T-cell (primary cell): Measurements from ENCODE around the gene CNIH2. TPM values are rescaled to one million over a fixed set of nuclear protein-coding genes. Genes with fewer than 3 reads are reported as not detected.

Source experiments
- ATAC-seq, 4 experiments: fragments of 200-7000 bp in 3 of 4; fragments of 150-1000 bp in 1 of 4; cut with Tn5 transposase; replicated peaks in 1 of 4; 1 replicate in 3 of 4; 2 replicates in 1 of 4; pipeline ENCODE4 v1.10.0; 2021; ENCODE audit warnings: moderate library complexity in 3 of 4, mild to moderate bottlenecking in 2 of 4, moderate number of reproducible peaks in 1 of 4
- CTCF ChIA-PET, 2 donors: fragments of 300-600 bp; sonication (Branson Sonifier 250); formaldehyde crosslinking; loops; one replicate each; lab custom pipeline; 2022; ENCODE audit warnings: antibody characterized with exemption in 2 of 2; lab: Charles Lee
- POLR2A ChIA-PET, 2 donors: fragments of 300-600 bp; sonication (Branson Sonifier 250); formaldehyde crosslinking; loops; one replicate each; lab custom pipeline; 2022; ENCODE audit warnings: antibody characterized with exemption in 2 of 2; lab: Charles Lee
- DNase-seq, 35 experiments: peaks; one replicate each; pipeline versions ENCODE4 v3.0.0 to v3.0.0-alpha.2; 2013 to 2023
- H3K27ac ChIP-seq: one replicate; pipeline ENCODE4 v1.5.1; 2013; ENCODE audit warnings: low read length
- H3K27me3 ChIP-seq, 2 experiments: replicated peaks in 1 of 2; 1 replicate in 1 of 2; 2 replicates in 1 of 2; pipeline versions ENCODE4 v1.6.1 to v1.7.0; 2013; ENCODE audit warnings: low read length in 1 of 2, mixed read lengths in 1 of 2; ENCODE audit not compliant: control insufficient read depth in 2 of 2, insufficient read depth in 2 of 2; ENCODE audit errors: extremely low read depth in 1 of 2
- H3K36me3 ChIP-seq, 2 donors: 1 replicate in 1 of 2; 2 replicates in 1 of 2; pipeline versions ENCODE4 v1.6.1 to v1.7.0; 2013; ENCODE audit warnings: low read length in 1 of 2; ENCODE audit not compliant: control insufficient read depth in 2 of 2, insufficient read depth in 1 of 2; ENCODE audit errors: extremely low read depth in 1 of 2
- H3K4me1 ChIP-seq, 2 experiments: 1 replicate in 1 of 2; 2 replicates in 1 of 2; pipeline versions ENCODE4 v1.6.1 to v1.7.0; 2013; ENCODE audit warnings: low read length in 2 of 2, mixed read lengths in 1 of 2; ENCODE audit not compliant: insufficient read depth in 2 of 2, control insufficient read depth in 1 of 2; ENCODE audit errors: extremely low read depth in 1 of 2
- H3K4me3 ChIP-seq, 2 donors: 1 replicate in 1 of 2; 2 replicates in 1 of 2; pipeline versions ENCODE4 v1.5.1 to v1.7.0; 2013; ENCODE audit warnings: mild to moderate bottlenecking in 2 of 2, low read length in 1 of 2, moderate library complexity in 1 of 2; ENCODE audit not compliant: control insufficient read depth in 1 of 2; ENCODE audit errors: extremely low read depth in 1 of 2
- H3K9me3 ChIP-seq: 2 replicates; pipeline ENCODE4 v1.7.0; 2013
- H3K27ac Mint-ChIP-seq, 2 donors: one replicate each; pipeline ENCODE4 v1.8.0; 2020 to 2021; ENCODE audit warnings: mild to moderate bottlenecking in 2 of 2, mixed read lengths in 2 of 2
- H3K27me3 Mint-ChIP-seq, 2 donors: one replicate each; pipeline ENCODE4 v1.8.0; 2021 to 2022; ENCODE audit warnings: mixed read lengths in 2 of 2
- H3K36me3 Mint-ChIP-seq: one replicate; pipeline ENCODE4 v1.8.0; 2021; ENCODE audit warnings: mixed read lengths
- H3K4me1 Mint-ChIP-seq, 3 donors: one replicate each; pipeline ENCODE4 v1.8.0; 2020 to 2022; ENCODE audit warnings: mixed read lengths in 3 of 3, mild to moderate bottlenecking in 1 of 3
- H3K4me3 Mint-ChIP-seq, 3 donors: one replicate each; pipeline ENCODE4 v1.8.0; 2020 to 2022; ENCODE audit warnings: mild to moderate bottlenecking in 3 of 3, mixed read lengths in 3 of 3, moderate library complexity in 3 of 3
- H3K9me3 Mint-ChIP-seq, 3 donors: one replicate each; pipeline ENCODE4 v1.8.0; 2020 to 2022; ENCODE audit warnings: mixed read lengths in 3 of 3
- whole genome bisulfite sequencing: methylation state at CpG from one replicate; pipeline ENCODE4 v1.1.5; 2013; ENCODE audit warnings: missing lambda C conversion rate; ENCODE audit not compliant: insufficient coverage; 5-methylcytosine and 5-hydroxymethylcytosine counted together
- total RNA-seq, 35 experiments: library from RNA in 6 of 35; stranded (reverse) in 6 of 35; fragments of 120-200 nt in 1 of 35; gene quantifications; one replicate each; pipeline versions ENCODE4 v1.2.1 to v1.2.4 and lab custom pipeline; 2013 to 2026

CNIH2 gene
- total RNA-seq, 5 donors from 2014 or later (not counting 1 experiment from before 2014, with no cell fraction given) = 1.9 to 9.9 (median 2.7) TPM

DNA sequence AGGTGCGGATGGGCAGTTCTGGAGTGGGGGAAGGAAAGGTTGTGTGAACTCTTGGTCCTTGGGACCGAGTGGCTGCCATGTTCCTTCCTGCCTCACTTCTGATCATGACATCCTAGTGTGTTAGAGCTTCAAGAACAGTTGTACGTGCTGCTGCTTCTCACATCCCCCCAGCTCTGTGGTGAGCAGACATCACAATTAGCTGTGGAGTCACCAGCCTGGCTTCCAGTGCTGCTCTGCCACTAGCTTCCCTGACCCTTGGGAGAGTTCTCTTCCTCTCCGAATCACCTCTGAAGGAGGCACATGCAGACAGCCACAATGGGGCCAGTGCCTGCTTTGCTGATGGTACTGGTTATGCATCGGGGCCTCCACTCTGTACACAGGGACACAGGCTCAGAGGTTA is 15.8 kb upstream of the CNIH2 start:
- H3K4me1 ChIP-seq = peaks cover 3 to 24% of the 10 kb centered on the region in 2 experiments
- no peak for ATAC-seq
- POLR2A ChIA-PET = interaction anchor here in 1 of 2 donors (0.5 kb wide), 1 partner anchor 206 kb away, joined by 3 read pairs; no protein-coding TSS in a partner anchor
- H3K4me3 ChIP-seq = no peak overlapping the region
- H3K9me3 Mint-ChIP-seq = no peaks in the 10 kb centered on the region
- peaks cover 14% of the 10 kb centered on the region for H3K36me3 Mint-ChIP-seq
- CTCF ChIA-PET = interaction anchor here in 1 of 2 donors (1.3 kb wide), 1 partner anchor 18 kb away, joined by 5 read pairs; no protein-coding TSS in a partner anchor
- peaks cover 19 to 60% of the 10 kb centered on the region in 2 donors for H3K36me3 ChIP-seq
- DNase-seq = no peak
- H3K27ac Mint-ChIP-seq = no peak overlapping the region
- peaks cover 19% of the 10 kb centered on the region in 3 donors for H3K4me1 Mint-ChIP-seq
- no peaks in the 10 kb centered on the region for H3K27me3 ChIP-seq
- H3K27me3 Mint-ChIP-seq = no peaks in the 10 kb centered on the region
- H3K9me3 ChIP-seq = no peaks in the 10 kb centered on the region
- no peak overlapping the region for H3K4me3 Mint-ChIP-seq
- H3K27ac ChIP-seq = no peak overlapping the region
- WGBS = 98% methylated on average over 5 of the region's 5 CpGs

DNA sequence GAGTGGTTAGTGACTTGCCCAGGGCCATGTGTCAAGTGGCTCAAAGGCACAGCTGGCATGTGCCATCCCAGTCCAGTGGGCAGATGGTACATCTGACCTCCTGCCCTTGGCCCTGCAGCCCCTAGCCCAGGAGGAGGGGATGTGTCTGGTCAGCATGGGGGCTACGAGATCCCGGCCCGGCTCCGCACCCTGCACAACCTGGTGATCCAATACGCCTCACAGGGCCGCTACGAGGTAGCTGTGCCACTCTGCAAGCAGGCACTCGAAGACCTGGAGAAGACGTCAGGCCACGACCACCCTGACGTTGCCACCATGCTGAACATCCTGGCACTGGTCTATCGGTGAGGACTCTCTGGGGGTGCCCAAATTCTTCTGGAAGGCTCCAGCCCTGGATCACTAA is 15.3 kb upstream of the CNIH2 start:
- Histone ChIP-seq H3K36me3 (peaks cover 19 to 60% of the 10 kb centered on the region in 2 donors), H3K4me1 (peaks cover 3 to 27% of the 10 kb centered on the region in 2 experiments), H3K4me3 (no peak overlapping the region), H3K9me3 (no peaks in the 10 kb centered on the region), H3K27ac (no peak overlapping the region), H3K27me3 (no peaks in the 10 kb centered on the region)
- Mint-ChIP-seq H3K4me1 (peaks cover 21 to 22% (median 21%) of the 10 kb centered on the region in 3 donors), H3K9me3 (no peaks in the 10 kb centered on the region), H3K4me3 (no peak overlapping the region), H3K27ac (no peak overlapping the region), H3K27me3 (no peaks in the 10 kb centered on the region), H3K36me3 (peaks cover 14% of the 10 kb centered on the region)
- ChIA-PET POLR2A (interaction anchor here in 1 of 2 donors (0.5 kb wide), 1 partner anchor 206 kb away, joined by 3 read pairs; no protein-coding TSS in a partner anchor), CTCF (interaction anchor here in 1 of 2 donors (1.3 kb wide), 1 partner anchor 18 kb away, joined by 5 read pairs; no protein-coding TSS in a partner anchor)
- WGBS = 93% methylated on average over 12 of the region's 12 CpGs
- DNase-seq (no peak), ATAC-seq (no peak)

DNA sequence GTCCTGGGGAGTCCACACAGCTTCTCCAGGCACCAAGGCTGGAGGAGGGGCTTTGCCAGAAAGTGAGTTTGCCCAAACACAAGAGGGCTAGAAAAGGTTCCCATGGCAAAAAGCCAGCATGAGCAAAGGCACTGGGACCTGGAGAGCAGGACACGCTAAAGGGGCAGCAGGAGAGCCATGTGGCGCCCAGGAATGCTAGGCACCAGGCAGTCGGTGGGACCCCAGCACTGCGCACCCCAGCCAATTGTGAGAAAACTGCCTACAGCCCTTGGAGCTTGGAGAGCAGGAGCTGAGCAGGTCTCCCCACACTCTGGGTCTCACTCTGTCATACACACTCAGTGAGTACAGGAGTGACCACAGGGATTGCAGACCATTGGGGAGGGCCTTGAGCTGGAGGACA is 14.7 kb upstream of the CNIH2 start:
- peaks cover 26 to 28% (median 27%) of the 10 kb centered on the region in 3 donors for H3K4me1 Mint-ChIP-seq
- H3K36me3 ChIP-seq = peaks cover 19 to 60% of the 10 kb centered on the region in 2 donors
- DNase-seq = no peak
- no peaks in the 10 kb centered on the region for H3K27me3 Mint-ChIP-seq
- ATAC-seq = no peak
- no peaks in the 10 kb centered on the region for H3K9me3 Mint-ChIP-seq
- H3K4me1 ChIP-seq = peaks cover 3 to 29% of the 10 kb centered on the region in 2 experiments
- H3K9me3 ChIP-seq = no peaks in the 10 kb centered on the region
- no peak overlapping the region for H3K27ac Mint-ChIP-seq
- H3K4me3 Mint-ChIP-seq = no peak overlapping the region
- H3K4me3 ChIP-seq = no peak overlapping the region
- ChIA-PET POLR2A (no interaction called here), CTCF (no interaction called here)
- H3K27ac ChIP-seq = no peak overlapping the region
- 95% methylated on average over 4 of the region's 4 CpGs for WGBS
- no peaks in the 10 kb centered on the region for H3K27me3 ChIP-seq
- H3K36me3 Mint-ChIP-seq = peaks cover 14% of the 10 kb centered on the region

GRCh38 chr11:66263785-66264184 is 14.2 kb upstream of the CNIH2 start:
- Histone ChIP-seq H3K27me3 (no peaks in the 10 kb centered on the region), H3K4me1 (peaks cover 0 to 24% of the 10 kb centered on the region in 2 experiments), H3K4me3 (no peak overlapping the region), H3K9me3 (no peaks in the 10 kb centered on the region), H3K27ac (no peak overlapping the region), H3K36me3 (peaks cover 19 to 60% of the 10 kb centered on the region in 2 donors)
- H3K36me3 Mint-ChIP-seq = peaks cover 14% of the 10 kb centered on the region
- DNase-seq = no peak
- WGBS = 97% methylated on average over 7 of the region's 10 CpGs
- no peak overlapping the region for H3K4me3 Mint-ChIP-seq
- no peak for ATAC-seq
- H3K9me3 Mint-ChIP-seq = no peaks in the 10 kb centered on the region
- no peak overlapping the region for H3K27ac Mint-ChIP-seq
- H3K4me1 Mint-ChIP-seq = peaks cover 23 to 24% (median 23%) of the 10 kb centered on the region in 3 donors
- POLR2A ChIA-PET = no interaction called here
- no peaks in the 10 kb centered on the region for H3K27me3 Mint-ChIP-seq
- CTCF ChIA-PET = no interaction called here

DNA sequence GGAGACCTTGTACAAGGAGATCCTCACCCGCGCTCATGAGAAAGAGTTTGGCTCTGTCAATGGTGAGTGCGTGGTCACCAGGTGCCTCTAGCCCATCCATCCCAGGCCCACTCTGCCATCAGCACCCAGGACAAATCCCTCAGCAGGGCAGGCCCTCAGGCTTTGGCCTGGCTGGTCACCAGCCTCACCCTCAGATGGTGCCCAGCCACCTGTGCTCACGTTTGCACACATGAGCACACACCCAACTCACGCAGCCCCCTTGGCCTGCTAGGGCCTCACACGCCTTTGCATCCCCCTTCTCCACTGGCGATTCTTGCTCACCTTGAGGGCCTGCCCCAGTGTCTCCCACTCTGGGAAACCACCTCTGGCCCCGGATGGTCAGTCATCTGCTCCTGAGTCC is 13.6 kb upstream of the CNIH2 start:
- Mint-ChIP-seq H3K36me3 (peaks cover 10% of the 10 kb centered on the region), H3K27me3 (no peaks in the 10 kb centered on the region), H3K27ac (no peak overlapping the region), H3K4me1 (peaks cover 21 to 22% (median 22%) of the 10 kb centered on the region in 3 donors), H3K4me3 (no peak overlapping the region), H3K9me3 (no peaks in the 10 kb centered on the region)
- H3K27ac ChIP-seq = no peak overlapping the region
- DNase-seq (no peak), ATAC-seq (no peak)
- ChIA-PET POLR2A (no interaction called here), CTCF (interaction anchor here in 1 of 2 donors (0.6 kb wide), 1 partner anchor 73 kb away, joined by 3 read pairs; no protein-coding TSS in a partner anchor)
- H3K27me3 ChIP-seq = no peaks in the 10 kb centered on the region
- 92% methylated on average over 8 of the region's 8 CpGs for WGBS
- H3K4me1 ChIP-seq = peaks cover 1 to 24% of the 10 kb centered on the region in 2 experiments
- no peaks in the 10 kb centered on the region for H3K9me3 ChIP-seq
- H3K36me3 ChIP-seq = peaks cover 19 to 57% of the 10 kb centered on the region in 2 donors
- H3K4me3 ChIP-seq = no peak overlapping the region

DNA sequence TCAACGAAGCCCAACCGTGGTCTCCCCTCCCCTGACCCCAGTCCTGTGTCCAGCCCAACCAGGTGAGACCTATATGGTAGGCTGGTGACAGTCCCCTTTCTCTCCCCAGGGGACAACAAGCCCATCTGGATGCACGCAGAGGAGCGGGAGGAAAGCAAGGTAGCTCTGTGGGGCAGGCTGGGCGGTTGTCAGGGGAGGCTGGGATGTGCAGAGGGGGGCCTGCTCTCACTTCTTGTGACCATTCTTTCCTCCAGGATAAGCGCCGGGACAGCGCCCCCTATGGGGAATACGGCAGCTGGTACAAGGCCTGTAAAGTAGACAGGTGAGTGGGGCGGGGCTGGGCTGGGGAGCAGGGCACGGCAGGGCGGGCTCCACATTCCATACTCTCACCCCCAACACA is 13.1 kb upstream of the CNIH2 start:
- Histone ChIP-seq H3K4me3 (no peak overlapping the region), H3K9me3 (no peaks in the 10 kb centered on the region), H3K4me1 (peaks cover 6 to 28% of the 10 kb centered on the region in 2 experiments), H3K27ac (no peak overlapping the region), H3K36me3 (peaks cover 17 to 52% of the 10 kb centered on the region in 2 donors), H3K27me3 (no peaks in the 10 kb centered on the region)
- no CpG with 5 or more reads among the region's 12 CpGs for WGBS
- no peaks in the 10 kb centered on the region for H3K27me3 Mint-ChIP-seq
- no peak for ATAC-seq
- POLR2A ChIA-PET = no interaction called here
- peaks cover 23% of the 10 kb centered on the region in 3 donors for H3K4me1 Mint-ChIP-seq
- no peaks in the 10 kb centered on the region for H3K9me3 Mint-ChIP-seq
- CTCF ChIA-PET = interaction anchor here in 1 of 2 donors (0.6 kb wide), 1 partner anchor 73 kb away, joined by 3 read pairs; no protein-coding TSS in a partner anchor
- H3K4me3 Mint-ChIP-seq = no peak overlapping the region
- no peak overlapping the region for H3K27ac Mint-ChIP-seq
- H3K36me3 Mint-ChIP-seq = peaks cover 6% of the 10 kb centered on the region
- peak in 12 of 35 experiments; percentile 18 to 54 (median 32) for DNase-seq
